Right atrium auricular region (tissue), 2 donors: ENCODE measurements around the gene FOXL2NB. TPM values are rescaled to one million over a fixed set of nuclear protein-coding genes. Genes with fewer than 3 reads are reported as not detected.
A peak's percentile ranks its signal among the peaks of the same experiment; 100 is the strongest.

Experiments used
- DNase-seq: peaks from one replicate; pipeline ENCODE4 v3.0.0-alpha.2; 2019; ENCODE audit warnings: low spot score
- H3K27ac ChIP-seq, 2 donors: fragments of 200-600 bp; sonication (generic); 1 replicate in 1 of 2; 2 replicates in 1 of 2; pipeline ENCODE4 v1.5.1; 2016 to 2019
- H3K27me3 ChIP-seq, 2 donors: fragments of 200-600 bp; sonication (generic); one replicate each; pipeline versions ENCODE4 v1.5.1 to v1.6.0; 2017 to 2019
- H3K36me3 ChIP-seq: fragments of 200-600 bp; sonication (generic); one replicate; pipeline ENCODE4 v1.5.1; 2016
- H3K4me1 ChIP-seq, 2 donors: fragments of 200-600 bp; sonication (generic); one replicate each; pipeline versions ENCODE4 v1.5.1 to v1.6.0; 2017 to 2019
- H3K4me3 ChIP-seq, 2 donors: fragments of 200-600 bp; sonication (generic); 1 replicate in 1 of 2; 2 replicates in 1 of 2; pipeline ENCODE4 v1.5.1; 2017 to 2019; ENCODE audit warnings: mild to moderate bottlenecking in 1 of 2, moderate library complexity in 1 of 2
- H3K9me3 ChIP-seq, 2 donors: fragments of 200-600 bp; sonication (generic); one replicate each; pipeline ENCODE4 v1.5.1; 2019
- total RNA-seq, 2 donors: library from RNA; depleted of rRNA; stranded (reverse); fragments of >200 nt; gene quantifications; one replicate each; pipeline ENCODE4 v1.1.0, GENCODE V29; 2016
- TF ChIP-seq, protein P1 (sequence below), 2 donors: fragments of 200-600 bp; sonication (generic); IDR thresholded peaks; one replicate each; pipeline ENCODE4 v1.5.1; 2019; ENCODE audit warnings: antibody characterized with exemption in 2 of 2

FOXL2NB gene
- total RNA-seq, 2 donors from 2014 or later, result not detected

DNA sequence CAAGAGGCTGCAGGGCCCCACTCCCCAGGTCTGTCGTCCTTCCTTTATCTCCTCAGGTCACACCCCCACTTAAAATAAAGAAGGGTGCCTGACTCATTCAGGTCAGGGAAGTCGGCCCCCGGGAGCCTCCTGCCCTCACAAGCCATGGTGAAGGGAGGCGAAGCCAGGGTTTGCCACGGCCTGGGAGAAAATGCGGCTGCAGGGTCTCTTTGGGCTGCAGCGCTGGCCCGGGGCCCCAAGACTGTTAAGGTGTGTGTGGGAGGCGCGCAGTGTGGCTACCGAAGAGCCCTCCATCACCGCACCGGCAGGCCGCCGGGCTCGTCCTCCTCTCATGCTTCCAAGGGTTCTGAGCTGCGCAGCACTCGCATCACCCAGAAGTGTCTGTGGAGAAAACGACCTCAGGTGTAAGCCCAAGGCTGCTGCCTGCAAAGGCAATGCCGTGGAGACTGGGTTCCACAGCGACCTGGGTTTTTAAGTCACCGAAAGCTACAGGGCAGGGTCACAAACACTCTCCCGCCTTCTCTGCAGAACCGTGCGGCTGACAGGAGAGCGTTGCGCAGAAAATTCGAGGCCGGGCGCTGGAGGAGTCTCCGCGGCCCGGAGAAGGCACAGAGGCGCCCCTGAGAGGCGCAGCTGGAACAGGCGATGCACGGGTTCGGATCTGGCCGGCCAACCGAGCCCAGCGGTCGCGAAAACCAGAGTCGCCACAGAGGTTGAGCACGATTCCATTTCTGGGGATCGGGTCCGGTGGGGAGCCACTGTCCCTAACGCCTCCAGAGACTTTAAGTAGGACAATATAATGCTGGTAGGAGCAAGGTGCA is 8.8 kb upstream of the FOXL2NB start:
- Histone ChIP-seq H3K4me3 (no peak overlapping the region), H3K27ac (no peak overlapping the region), H3K4me1 (peaks cover 0 to 44% of the 10 kb centered on the region in 2 donors), H3K9me3 (no peaks in the 10 kb centered on the region), H3K27me3 (peaks cover 57 to 60% of the 10 kb centered on the region in 2 donors), H3K36me3 (no peaks in the 10 kb centered on the region)
- no peak for DNase-seq
- TF ChIP-seq, protein P1, sequence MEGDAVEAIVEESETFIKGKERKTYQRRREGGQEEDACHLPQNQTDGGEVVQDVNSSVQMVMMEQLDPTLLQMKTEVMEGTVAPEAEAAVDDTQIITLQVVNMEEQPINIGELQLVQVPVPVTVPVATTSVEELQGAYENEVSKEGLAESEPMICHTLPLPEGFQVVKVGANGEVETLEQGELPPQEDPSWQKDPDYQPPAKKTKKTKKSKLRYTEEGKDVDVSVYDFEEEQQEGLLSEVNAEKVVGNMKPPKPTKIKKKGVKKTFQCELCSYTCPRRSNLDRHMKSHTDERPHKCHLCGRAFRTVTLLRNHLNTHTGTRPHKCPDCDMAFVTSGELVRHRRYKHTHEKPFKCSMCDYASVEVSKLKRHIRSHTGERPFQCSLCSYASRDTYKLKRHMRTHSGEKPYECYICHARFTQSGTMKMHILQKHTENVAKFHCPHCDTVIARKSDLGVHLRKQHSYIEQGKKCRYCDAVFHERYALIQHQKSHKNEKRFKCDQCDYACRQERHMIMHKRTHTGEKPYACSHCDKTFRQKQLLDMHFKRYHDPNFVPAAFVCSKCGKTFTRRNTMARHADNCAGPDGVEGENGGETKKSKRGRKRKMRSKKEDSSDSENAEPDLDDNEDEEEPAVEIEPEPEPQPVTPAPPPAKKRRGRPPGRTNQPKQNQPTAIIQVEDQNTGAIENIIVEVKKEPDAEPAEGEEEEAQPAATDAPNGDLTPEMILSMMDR (IDR thresholded peaks at IDR 0.05), result no peak

GRCh38 chr3:138938877-138939560 is 8.0 kb upstream of the FOXL2NB start:
- Histone ChIP-seq H3K4me1 (peaks cover 0 to 44% of the 10 kb centered on the region in 2 donors), H3K27ac (no peak overlapping the region), H3K9me3 (no peaks in the 10 kb centered on the region), H3K4me3 (no peak overlapping the region), H3K27me3 (peaks cover 62 to 67% of the 10 kb centered on the region in 2 donors), H3K36me3 (no peaks in the 10 kb centered on the region)
- TF ChIP-seq, protein P1 (IDR thresholded peaks at IDR 0.05), result no peak
- no peak for DNase-seq

GRCh38 chr3:138939561-138940241 is 7.3 kb upstream of the FOXL2NB start:
- no peaks in the 10 kb centered on the region for H3K36me3 ChIP-seq
- H3K27ac ChIP-seq, result no peak overlapping the region
- TF ChIP-seq, protein P1 (IDR thresholded peaks at IDR 0.05), result no peak
- no peak for DNase-seq
- peaks cover 0 to 50% of the 10 kb centered on the region in 2 donors for H3K4me1 ChIP-seq
- H3K4me3 ChIP-seq, result no peak overlapping the region
- H3K9me3 ChIP-seq, result no peaks in the 10 kb centered on the region
- H3K27me3 ChIP-seq, result peaks cover 69 to 74% of the 10 kb centered on the region in 2 donors

GRCh38 chr3:138940446-138940845 is 6.6 kb upstream of the FOXL2NB start:
- no peak for DNase-seq
- TF ChIP-seq, protein P1 (IDR thresholded peaks at IDR 0.05), result no peak
- Histone ChIP-seq H3K9me3 (no peaks in the 10 kb centered on the region), H3K27ac (no peak overlapping the region), H3K27me3 (peaks cover 76 to 82% of the 10 kb centered on the region in 2 donors), H3K4me3 (no peak overlapping the region), H3K36me3 (no peaks in the 10 kb centered on the region), H3K4me1 (peaks cover 0 to 57% of the 10 kb centered on the region in 2 donors)

DNA sequence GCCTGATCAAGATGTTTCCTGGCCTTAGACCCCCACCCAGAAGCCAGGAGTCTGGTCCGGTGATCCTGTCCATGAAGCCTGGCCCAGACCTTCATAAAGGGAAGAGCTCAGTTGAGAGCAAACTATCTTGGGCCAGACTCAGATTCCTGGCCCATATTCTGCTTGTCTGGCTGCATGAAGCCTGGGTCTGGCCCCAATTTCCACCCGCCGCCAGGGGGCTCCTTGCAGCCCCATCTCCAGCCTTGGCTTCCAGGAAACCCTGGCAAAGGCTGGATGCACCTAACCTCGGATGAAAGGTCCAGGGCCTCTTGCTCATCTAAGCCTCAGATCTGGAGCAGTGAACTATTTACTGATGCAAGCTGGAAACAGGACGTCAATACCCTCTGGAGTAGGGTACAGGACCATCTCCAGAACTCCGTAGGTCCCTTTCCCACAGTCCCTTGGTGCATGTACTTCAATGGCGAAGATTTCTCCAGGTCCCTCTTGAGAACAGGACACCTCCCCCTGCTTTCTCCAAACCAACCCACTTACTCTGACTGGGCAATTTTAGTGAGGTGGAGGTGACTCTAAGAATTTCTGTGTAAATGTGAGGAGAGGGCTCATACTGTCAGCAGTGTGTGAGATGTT is 5.6 kb upstream of the FOXL2NB start:
- DNase-seq, result no peak
- Histone ChIP-seq H3K36me3 (no peaks in the 10 kb centered on the region), H3K27me3 (peaks cover 77 to 88% of the 10 kb centered on the region in 2 donors), H3K27ac (no peak overlapping the region), H3K4me1 (peaks cover 0 to 58% of the 10 kb centered on the region in 2 donors), H3K4me3 (no peak overlapping the region), H3K9me3 (no peaks in the 10 kb centered on the region)
- TF ChIP-seq, protein P1 (IDR thresholded peaks at IDR 0.05), result peak in 1 of 2 donors; percentile 48
